Type B pancreatic cell (in vitro differentiated cells): ENCODE results near the gene RHOG. TPM values are rescaled to one million over a fixed set of nuclear protein-coding genes. Genes with fewer than 3 reads are reported as not detected.
A peak's percentile ranks its signal among the peaks of the same experiment; 100 is the strongest.

Experiments
- DNase-seq: peaks from one replicate; pipeline ENCODE4 v3.0.0; 2021; ENCODE audit warnings: mixed read lengths; ENCODE audit not compliant: unreplicated experiment; ENCODE audit errors: extremely low spot score
- H3K27ac Mint-ChIP-seq: 2 replicates; pipeline ENCODE4 v1.8.0; 2021; ENCODE audit warnings: mild to moderate bottlenecking, mixed read lengths
- H3K27me3 Mint-ChIP-seq: 2 replicates; pipeline ENCODE4 v1.8.0; 2021; ENCODE audit warnings: mixed read lengths
- H3K36me3 Mint-ChIP-seq: 2 replicates; pipeline ENCODE4 v1.8.0; 2021; ENCODE audit warnings: mixed read lengths
- H3K4me1 Mint-ChIP-seq: one replicate; pipeline ENCODE4 v1.8.0; 2021; ENCODE audit warnings: mixed read lengths; ENCODE audit not compliant: unreplicated experiment
- H3K4me3 Mint-ChIP-seq: 2 replicates; pipeline ENCODE4 v1.8.0; 2021; ENCODE audit warnings: mild to moderate bottlenecking, mixed read lengths
- H3K9me3 Mint-ChIP-seq: 2 replicates; pipeline ENCODE4 v1.8.0; 2021; ENCODE audit warnings: mixed read lengths
- total RNA-seq: library from RNA; stranded (reverse); gene quantifications from 2 replicates; pipeline ENCODE4 v1.2.1, GENCODE V29; 2021; ENCODE audit warnings: low replicate concordance
- TF ChIP-seq, protein P1 (sequence below): fragments of 200-600 bp; sonication (generic); conservative IDR thresholded peaks from 2 replicates; pipeline ENCODE4 v1.5.0; 2021; ENCODE audit warnings: antibody characterized with exemption, mild to moderate bottlenecking

The RHOG gene
- total RNA-seq, 1 donor from 2014 or later, result 30.8 TPM

DNA sequence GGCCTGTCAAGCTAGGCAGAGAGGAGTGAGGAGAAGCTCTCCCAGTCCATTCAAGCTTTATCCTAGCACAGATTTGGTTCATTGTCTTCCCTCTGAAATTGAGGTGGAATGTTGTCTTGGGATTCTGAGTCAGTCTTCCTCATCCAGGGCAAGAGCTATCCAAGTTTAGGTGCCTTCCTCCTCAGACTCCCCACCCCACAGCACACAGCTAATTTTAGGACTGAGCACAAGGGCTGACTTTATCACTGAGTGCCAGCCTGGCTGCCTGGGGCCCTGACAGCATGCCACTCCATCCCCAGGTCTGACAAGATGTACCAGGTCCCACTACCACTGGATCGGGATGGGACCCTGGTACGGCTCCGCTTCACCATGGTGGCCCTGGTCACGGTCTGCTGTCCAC lies 29.8 kb downstream of the RHOG start:
- Mint-ChIP-seq H3K4me1 (peaks cover 29% of the 10 kb centered on the region), H3K27me3 (no peaks in the 10 kb centered on the region), H3K27ac (no peak overlapping the region), H3K4me3 (no peak overlapping the region), H3K9me3 (no peaks in the 10 kb centered on the region), H3K36me3 (no peaks in the 10 kb centered on the region)
- DNase-seq, result no peak
- TF ChIP-seq, protein P1, sequence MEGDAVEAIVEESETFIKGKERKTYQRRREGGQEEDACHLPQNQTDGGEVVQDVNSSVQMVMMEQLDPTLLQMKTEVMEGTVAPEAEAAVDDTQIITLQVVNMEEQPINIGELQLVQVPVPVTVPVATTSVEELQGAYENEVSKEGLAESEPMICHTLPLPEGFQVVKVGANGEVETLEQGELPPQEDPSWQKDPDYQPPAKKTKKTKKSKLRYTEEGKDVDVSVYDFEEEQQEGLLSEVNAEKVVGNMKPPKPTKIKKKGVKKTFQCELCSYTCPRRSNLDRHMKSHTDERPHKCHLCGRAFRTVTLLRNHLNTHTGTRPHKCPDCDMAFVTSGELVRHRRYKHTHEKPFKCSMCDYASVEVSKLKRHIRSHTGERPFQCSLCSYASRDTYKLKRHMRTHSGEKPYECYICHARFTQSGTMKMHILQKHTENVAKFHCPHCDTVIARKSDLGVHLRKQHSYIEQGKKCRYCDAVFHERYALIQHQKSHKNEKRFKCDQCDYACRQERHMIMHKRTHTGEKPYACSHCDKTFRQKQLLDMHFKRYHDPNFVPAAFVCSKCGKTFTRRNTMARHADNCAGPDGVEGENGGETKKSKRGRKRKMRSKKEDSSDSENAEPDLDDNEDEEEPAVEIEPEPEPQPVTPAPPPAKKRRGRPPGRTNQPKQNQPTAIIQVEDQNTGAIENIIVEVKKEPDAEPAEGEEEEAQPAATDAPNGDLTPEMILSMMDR, result no peak

DNA sequence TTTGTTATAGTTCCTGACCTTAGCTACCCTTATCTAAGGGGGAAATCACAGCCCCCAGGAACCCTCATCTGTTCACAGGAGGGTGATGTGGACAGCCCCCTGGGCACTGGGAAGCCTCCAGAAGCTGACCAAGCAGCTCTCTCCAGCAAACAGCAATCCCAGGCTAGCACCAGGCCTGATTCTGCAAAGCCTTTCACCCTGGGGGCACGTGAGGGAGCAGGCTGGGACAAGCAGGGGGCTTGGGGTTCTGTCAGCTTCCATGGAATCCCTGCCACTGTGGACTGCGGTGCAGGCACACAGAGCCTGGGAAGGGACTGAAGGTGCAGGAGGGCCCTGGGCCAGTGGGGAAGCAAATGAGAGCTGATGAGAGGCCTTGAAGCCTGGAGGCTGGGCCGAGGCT lies 30.3 kb downstream of the RHOG start:
- Mint-ChIP-seq H3K27ac (no peak overlapping the region), H3K4me1 (peaks cover 24% of the 10 kb centered on the region), H3K4me3 (peak overlapping the region; percentile 71), H3K27me3 (no peaks in the 10 kb centered on the region), H3K9me3 (no peaks in the 10 kb centered on the region), H3K36me3 (no peaks in the 10 kb centered on the region)
- no peak for DNase-seq
- TF ChIP-seq, protein P1, result no peak

DNA sequence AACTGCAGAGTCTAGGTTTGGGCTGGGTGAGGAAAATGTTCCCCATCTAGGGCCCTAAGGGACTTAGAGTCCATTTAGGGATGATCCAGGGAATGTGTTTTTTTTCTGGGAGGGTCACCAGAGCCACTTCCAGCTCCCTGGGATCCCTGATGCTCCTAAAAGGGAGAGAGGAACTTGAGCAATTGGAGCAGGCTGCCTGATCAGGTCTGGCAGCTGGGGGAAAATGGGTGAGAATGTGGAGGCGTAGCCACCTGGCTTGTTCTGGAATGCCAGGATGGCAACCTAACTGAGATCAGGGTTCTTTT lies 31.2 kb downstream of the RHOG start:
- Mint-ChIP-seq H3K4me3 (peak overlapping the region; percentile 95), H3K27me3 (no peaks in the 10 kb centered on the region), H3K36me3 (no peaks in the 10 kb centered on the region), H3K27ac (peak overlapping the region; percentile 86), H3K9me3 (no peaks in the 10 kb centered on the region), H3K4me1 (peaks cover 24% of the 10 kb centered on the region)
- TF ChIP-seq, protein P1, result no peak
- DNase-seq, result no peak

DNA sequence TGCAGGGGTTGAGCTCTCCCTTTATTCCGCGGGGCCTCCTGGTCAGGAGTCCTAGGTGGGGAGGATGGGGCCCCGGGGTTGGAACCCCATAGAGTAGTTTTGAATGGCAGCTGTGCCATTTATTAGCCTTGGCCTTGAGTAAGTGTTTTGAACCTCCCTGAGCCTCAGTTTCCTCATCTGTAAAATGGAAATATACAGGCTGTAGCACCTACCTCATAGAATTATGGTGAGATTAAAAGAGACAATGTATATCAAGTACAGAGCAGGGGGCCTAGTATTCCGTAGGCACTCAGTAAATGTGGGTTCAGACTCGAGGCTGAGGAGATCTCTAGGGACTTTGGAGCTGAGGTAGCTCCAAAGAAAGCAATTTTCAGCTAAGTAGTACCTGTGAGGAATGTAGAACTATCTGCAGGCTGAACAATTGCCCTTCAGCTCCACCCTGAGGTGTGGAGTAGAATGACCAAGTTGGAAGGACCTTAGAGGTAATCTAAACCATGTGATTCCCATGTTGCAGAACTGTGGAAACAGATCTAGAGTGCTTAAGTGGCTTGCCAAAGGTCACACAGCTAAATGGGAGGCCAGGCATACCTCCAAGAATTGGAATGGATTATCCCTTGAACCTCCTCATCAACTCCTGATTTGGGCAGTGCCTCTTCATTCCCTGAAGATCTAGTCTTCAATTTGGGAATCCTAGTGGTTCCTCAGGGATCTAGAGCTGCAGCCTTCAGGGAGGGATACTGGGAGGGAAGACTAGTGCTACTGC lies 31.7 kb downstream of the RHOG start:
- Mint-ChIP-seq H3K27me3 (no peaks in the 10 kb centered on the region), H3K36me3 (no peaks in the 10 kb centered on the region), H3K27ac (peak overlapping the region; percentile 86), H3K4me1 (peaks cover 24% of the 10 kb centered on the region), H3K4me3 (peak overlapping the region; percentile 95), H3K9me3 (no peaks in the 10 kb centered on the region)
- no peak for DNase-seq
- TF ChIP-seq, protein P1, result peak; percentile 51

DNA sequence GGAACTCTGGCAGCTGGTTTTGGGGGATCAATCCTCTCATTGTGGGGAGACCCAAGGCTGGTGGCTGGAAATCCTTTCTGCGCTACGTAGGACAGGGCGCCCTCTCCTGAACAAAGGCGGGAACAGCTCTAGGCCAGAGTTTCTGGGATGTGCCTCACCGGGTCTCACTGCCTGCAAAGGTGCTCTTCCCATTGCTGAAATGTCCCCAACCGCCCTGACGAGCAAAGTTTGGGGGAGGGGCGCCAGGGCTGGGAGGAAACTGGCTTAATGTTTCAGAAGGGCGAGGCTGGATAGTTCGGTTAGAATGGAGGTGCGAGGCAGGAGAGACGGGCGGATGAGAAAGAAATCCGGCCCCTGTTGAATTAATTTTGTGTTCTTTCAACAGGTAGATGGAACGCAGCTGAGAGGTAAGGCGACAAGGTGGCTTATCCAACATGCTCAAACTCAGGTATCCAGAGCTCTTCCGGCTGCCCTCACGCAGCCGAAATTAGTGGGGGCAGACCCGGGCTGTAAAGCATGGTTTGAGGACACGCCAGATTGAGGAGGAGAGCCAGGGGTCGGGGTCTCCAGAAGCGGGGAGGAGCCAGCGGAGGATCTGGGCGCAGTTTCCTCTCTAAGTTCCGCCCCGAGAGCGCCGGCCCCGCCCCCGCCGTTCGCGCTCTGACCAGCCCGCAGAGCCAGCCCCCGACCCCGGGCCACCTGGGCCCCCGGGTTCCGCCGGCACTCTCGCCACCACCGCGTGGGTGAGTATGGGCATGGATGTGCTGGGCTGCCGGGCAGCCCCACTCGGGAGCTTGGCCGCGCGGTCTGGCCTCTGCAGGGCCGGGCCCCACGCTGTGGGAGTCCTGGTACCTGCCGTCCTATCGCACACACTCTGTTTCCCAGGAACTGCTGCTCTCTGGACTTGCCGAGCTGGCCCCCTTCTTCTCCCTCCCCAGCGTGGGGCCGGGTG lies 32.6 kb downstream of the RHOG start, which contains the start of gene PGAP2:
Gene PGAP2, plus strand, starts transcription at position 652 of the 952 bp plus-strand sequence. CDS start 2,700 bp downstream, outside the sequence.
- H3K4me3 Mint-ChIP-seq, result peak within 1 kb of the TSS; percentile 95
- peaks cover 24% of the 10 kb centered on the region for H3K4me1 Mint-ChIP-seq
- H3K9me3 Mint-ChIP-seq, result no peaks in the 10 kb centered on the region
- DNase-seq, result peak; percentile 77
- TF ChIP-seq, protein P1, result peak; percentile 73
- H3K27ac Mint-ChIP-seq, result peak within 1 kb of the TSS; percentile 94
- no peaks in the 10 kb centered on the region for H3K36me3 Mint-ChIP-seq
- H3K27me3 Mint-ChIP-seq, result no peaks in the 10 kb centered on the region
